ENCODE data around the gene EBF3.
A peak's percentile ranks its signal among the peaks of the same experiment; 100 is the strongest.

The EBF3 gene

GRCh38 chr10:129963641-129964501 lies at the start of gene EBF3:
EBF3 (minus strand) TSS chr10:129964274; CDS start chr10:129963768, 506 bp downstream.
- DNase-seq (ENCODE audit: low spot score): peak; percentile 38

- no peak for DNase-seq (ENCODE audit: low spot score)
These were observed 49.5 kb upstream of the EBF3 start for GRCh38 chr10:130013335-130014262.

- no peak for DNase-seq (ENCODE audit: low spot score)
These were observed 48.1 kb upstream of the EBF3 start for GRCh38 chr10:130012129-130012528.

GRCh38 chr10:130010653-130011052 lies 46.6 kb upstream of the EBF3 start:
- no peak for DNase-seq (ENCODE audit: low spot score)

DNA sequence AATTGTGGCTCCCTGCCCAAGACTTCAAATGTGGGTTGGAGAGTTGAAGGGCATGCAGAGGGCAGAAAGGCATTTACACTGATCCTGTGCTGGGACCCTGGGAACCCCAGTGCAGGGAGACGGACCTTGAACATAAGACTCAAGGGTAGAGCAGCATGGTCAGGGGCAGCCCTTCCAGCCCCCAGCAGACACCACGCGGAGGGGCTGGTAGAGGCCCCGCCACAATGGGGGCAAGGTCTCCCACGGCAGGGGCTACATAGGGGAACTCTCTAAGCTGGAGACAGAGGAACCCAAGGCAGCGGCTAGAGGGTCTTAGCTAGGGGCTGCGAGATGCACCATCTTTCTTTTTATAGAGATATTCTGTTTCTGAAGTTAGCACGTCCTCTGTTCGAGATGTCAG lies 45.2 kb upstream of the EBF3 start:
- no peak for DNase-seq (ENCODE audit: low spot score)

DNA sequence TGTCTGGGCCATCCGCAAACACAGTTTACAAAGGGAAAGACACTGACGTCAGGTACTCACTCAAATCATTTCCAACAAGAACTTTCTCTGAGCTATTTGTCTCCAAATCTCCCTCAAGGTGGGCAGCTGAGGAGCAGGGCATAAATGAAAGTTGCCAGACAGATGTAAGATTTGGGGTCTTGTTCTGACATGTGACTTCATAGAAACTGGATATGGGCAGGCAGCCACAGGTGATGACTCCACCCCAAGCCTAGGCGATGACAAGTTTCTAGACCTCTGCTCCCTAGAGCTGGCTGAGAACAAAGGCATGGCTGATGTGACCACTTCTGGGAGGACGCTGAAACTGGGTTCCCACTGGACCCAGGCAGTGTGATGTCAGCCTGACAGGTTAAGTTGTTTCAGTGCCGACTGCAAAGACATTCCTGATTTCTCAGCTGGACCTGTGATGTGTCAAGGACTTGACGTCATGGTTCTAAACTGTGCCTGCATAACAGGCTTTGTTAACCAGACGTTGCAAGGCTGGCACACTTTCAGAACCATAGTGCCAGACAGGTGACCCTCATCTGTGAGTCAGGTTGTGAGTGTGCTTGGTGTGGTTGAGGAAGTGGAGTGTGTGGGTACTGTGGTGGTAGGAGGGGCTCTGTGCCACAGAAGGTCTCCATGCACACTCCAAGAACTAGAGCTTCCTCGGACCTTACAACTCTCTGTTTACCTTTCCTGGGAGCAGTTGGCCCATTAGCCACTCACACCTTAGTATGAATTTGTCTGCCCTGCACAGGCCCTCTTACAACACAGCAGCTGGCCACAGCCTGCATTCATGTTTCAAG lies 39.9 kb upstream of the EBF3 start:
- DNase-seq (ENCODE audit: low spot score): no peak

- DNase-seq (ENCODE audit: low spot score): no peak
These were observed 39.1 kb upstream of the EBF3 start for GRCh38 chr10:130003166-130003565.

GRCh38 chr10:130002606-130003005 lies 38.5 kb upstream of the EBF3 start:
- no peak for DNase-seq (ENCODE audit: low spot score)

DNA sequence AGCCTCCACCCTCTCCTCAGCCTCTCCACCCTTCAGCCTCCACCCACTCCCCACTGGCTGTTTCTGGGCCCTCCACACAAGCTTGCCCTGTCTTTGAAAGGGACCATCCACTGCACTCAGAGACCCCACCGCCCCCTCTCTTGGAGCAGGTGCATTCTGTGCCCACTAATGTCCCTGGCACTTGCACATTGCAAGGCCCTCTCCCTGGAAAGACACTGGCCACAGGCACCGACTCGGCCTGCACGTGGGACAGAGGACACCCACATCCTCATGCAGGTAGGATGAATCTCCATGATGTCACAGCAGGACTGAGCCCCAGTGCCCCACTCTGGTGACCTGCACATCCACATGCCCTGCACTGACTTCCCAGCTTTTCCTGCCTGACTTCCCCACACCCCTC lies 36.8 kb upstream of the EBF3 start:
- DNase-seq (ENCODE audit: low spot score): no peak

- DNase-seq (ENCODE audit: low spot score): no peak
These were observed 35.1 kb upstream of the EBF3 start for GRCh38 chr10:129999140-129999539.

DNA sequence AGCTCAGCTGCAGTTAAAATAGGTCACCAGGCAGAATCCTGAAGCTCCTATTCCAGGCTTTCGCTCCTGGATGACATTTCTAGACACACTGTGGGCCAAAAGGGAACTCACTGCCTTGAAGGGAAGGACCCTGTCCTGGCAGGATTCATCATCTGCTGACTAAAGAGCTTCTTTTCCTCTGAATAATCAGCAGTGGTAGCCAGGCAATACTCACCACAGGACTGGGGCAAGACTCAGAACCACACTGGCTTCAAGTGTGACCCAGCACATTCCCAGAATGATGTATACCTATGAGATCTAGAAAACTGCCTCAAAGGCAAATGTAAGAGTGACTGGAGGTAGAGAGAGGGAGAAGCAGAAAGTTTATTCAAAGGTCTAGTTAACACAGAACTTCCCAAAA lies 29.5 kb upstream of the EBF3 start:
- no peak for DNase-seq (ENCODE audit: low spot score)

DNA sequence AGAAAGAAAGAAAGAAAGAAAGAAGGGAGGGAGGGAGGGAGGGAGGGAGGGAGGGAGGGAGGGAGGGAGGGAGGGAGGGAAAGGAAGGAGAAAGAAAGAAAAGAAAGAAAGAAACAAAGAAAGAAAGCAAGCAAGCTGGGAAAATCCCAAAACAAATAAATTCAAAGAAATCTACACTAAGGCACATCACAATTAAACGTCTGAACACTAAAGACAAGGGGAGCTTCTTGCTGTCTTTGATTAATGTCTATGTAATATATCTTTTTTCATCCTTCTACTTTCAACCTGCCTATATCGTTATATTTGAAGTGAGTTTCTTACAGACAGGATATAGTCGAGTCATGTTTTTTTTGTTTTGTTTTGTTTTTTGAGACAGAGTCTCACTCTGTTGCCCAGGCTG lies 28.3 kb upstream of the EBF3 start:
- no peak for DNase-seq (ENCODE audit: low spot score)

GRCh38 chr10:129982825-129983224 lies 18.8 kb upstream of the EBF3 start:
- no peak for DNase-seq (ENCODE audit: low spot score)

DNA sequence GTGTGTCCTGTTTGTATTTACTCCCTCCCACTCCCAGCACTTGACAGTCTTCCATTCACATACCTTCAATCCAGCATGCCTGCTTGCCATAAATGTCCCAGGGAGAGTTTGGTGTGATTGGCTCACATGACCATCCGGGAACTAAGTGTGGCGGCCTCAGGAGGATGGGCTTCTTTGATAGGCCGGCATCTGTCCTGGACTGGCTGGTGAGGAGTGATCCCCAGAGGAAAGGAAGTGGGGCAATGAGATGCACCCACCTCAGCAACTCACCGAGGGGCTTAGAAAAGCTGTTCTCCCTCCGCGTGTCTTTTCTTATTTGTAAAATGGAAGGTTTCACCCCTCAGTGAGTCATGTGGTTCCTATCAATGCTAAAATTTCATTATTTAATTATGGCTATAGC lies 14.9 kb upstream of the EBF3 start:
- no peak for DNase-seq (ENCODE audit: low spot score)

DNA sequence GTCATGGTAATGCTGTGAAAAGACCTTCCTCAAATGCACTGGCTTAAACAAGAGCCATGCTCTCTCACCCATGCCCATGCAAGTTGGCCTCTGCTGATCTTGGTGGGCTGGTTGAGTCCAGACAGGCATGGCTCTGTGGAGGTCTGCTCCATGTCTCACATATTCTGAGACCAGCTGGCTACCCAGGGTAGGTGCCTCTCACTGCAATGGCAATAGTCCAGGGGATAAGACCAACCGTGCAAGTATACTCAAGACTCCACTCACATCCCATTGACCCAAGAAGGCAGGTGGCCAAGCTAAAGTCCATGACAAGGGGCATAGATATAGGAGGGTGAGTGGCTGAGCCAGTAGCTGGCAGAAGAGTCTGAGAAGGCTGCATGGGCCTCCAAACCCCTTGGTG lies 14.2 kb upstream of the EBF3 start:
- no peak for DNase-seq (ENCODE audit: low spot score)

DNA sequence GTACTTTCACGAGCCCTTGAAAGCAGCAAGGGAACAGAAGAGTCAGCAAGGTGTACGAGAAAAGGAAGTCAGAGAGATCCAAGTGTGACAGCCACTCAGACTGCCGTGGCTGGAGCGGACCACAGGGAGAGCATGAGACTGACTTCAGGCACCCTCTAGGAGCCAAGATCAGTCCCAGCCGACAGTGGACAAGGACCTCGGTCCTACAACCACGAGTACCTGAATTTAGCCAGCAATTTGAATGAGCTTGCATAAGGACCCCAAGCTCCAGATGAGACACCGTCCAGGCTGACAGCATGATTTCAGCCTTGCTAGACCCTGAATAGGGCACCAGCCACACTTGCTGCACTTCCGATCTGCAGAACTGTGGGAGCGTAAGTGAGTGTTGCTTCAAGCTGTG lies 13.7 kb upstream of the EBF3 start:
- no peak for DNase-seq (ENCODE audit: low spot score)

DNA sequence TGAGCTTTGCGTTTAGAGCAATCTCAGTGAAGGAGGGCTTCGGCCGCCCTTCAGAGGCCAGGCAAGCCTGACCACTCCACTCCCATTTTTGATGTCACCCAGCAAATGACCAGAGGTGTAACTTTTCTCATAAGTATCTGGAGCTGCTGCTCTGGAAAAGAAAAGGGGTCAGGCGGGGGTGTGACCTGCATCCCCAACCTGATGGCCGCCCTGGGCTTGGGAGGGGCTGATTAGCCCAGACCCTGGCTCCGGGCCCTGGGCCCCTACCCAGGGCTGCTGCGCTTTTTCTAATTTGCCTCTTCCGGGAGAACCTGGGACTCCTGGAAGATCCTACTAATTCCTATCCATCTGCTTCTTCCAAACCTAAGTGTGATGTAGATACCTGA lies 9.6 kb upstream of the EBF3 start:
- no peak for DNase-seq (ENCODE audit: low spot score)

DNA sequence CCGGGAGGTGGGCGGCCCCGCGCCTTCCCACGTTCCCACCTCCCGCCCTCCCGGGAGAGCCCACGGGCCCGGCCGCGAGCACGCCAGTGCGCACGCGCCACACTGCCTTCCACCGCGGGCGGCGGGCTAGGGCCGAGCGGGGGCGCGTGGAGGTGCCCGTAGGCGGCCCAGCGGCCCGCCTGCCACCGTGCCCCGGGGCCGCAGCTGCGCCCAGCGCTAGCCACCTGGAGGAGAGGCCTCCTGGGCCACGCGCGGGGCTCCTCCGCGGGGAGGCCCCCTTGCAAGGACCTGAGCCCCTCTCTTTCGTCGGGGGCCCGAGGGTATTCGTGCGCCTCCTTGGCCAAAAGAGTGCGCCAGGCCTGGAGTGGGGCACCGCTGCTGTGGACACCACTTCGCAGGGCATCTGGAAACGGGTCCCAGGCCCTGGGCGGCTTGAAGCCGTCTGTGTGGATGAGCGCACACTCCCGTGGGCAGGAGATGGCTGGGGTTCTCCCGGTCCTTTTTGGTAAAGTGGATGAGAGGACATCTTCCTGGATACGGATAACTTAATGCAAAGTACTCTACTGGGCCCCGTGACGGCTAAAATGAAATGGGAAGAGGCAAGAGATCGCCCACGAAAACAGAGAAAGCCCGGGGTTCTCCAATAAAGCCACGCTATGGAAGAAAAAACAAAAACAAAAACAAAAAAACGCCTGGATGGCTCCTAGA lies 9.0 kb upstream of the EBF3 start:
- no peak for DNase-seq (ENCODE audit: low spot score)

DNA sequence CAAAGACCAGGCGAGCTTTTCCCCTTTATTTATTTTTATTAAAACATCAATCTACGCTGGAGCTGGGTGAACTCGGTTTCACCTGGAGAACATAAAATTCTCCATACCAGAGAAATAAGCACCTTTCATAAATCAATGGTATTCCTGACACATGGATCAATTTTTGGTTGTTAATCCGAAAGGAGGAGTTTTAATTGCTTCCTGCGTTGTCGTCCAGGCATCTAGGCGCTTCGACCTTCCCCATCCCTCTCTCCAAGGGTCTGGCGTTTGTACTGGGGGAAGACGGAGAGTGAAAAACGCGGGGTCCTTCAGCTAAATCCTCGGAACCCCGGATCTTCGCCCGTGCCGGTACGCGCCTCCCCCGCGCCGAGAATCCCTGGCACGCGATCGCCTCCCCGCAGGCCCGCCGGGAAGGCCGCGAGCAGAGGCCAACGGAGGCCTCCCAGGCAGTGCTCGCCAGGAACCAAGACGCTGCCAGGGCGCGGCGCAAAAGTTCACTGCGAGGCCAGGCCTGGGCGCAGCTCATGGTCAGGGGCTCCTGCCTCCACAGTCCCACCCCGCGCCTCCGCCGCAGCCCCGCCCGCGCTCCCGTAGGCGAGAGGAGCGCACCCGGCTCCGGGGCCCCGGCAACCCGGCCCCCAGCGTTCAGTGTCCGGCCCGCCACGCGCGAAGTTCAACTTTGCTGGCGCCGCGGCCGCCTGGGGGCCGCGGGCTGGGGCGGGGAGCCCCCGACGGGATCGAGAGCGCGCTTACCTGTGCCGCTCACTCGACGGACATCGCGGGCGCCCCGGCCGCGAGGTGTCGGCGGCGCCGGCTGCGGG lies 8.3 kb upstream of the EBF3 start:
- DNase-seq (ENCODE audit: low spot score): no peak

GRCh38 chr10:129971381-129972144 lies 7.5 kb upstream of the EBF3 start:
- DNase-seq (ENCODE audit: low spot score): no peak

Data from cerebellar cortex (tissue), 1 donor.